OCI-LY1 (cell line): ENCODE measurements around the gene FYN.

Experiments
- CTCF ChIP-seq: fragments of 200-600 bp; sonication (generic), shearing (Covaris generic); IDR thresholded peaks from 2 replicates; pipeline ENCODE4 v1.5.1; 2017; ENCODE audit warnings: mild to moderate bottlenecking, antibody characterized with exemption, low read length, moderate library complexity, mixed read lengths
- EZH2 ChIP-seq: fragments of 200-600 bp; sonication (generic), shearing (Covaris generic); IDR thresholded peaks from 2 replicates; pipeline ENCODE4 v1.8.0; 2017; ENCODE audit warnings: borderline replicate concordance, mixed run types, mild to moderate bottlenecking, antibody characterized with exemption, low read length, moderate library complexity, mixed read lengths

GRCh38 chr6:111862741-111863140 is 10.5 kb downstream of the FYN start:
- TF ChIP-seq CTCF (no peak), EZH2 (no peak)
